Hematopoietic multipotent progenitor cell treated with erythropoietin and hydrocortisone succinate and interleukin-3 and kit ligand, for 4 days (in vitro differentiated cells): ENCODE results near the gene FOXL3.

Experiments used
- DNase-seq: peaks from one replicate; pipeline ENCODE4 v3.0.0-alpha.2; 2015

Gene FOXL3

GRCh38 chr7:304574-305409 lies 14.8 kb downstream of the FOXL3 start:
- no peak for DNase-seq

GRCh38 chr7:305410-306151 lies 15.6 kb downstream of the FOXL3 start:
- DNase-seq, result no peak

DNA sequence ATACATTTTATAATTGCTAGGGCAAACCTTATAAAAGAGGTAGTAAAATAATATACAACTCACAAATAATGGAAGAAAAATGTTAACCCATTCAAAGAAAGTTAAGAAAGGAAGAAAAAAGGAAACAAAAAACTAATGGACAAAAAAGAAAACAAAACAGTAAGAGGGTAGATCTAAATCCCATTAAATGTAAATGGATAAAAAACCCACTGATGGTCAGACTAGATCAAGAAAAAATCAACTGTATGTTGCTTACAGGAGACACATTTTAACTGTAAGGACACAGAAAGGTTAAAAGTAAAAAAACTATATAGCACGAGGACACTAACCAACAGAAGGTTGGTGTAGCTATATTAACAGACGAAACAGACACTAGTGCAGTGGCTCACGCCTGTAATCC lies 18.0 kb downstream of the FOXL3 start:
- no peak for DNase-seq

- DNase-seq, result no peak
These were observed 19.7 kb downstream of the FOXL3 start for GRCh38 chr7:309586-310228.

- no peak for DNase-seq
These were observed 21.2 kb downstream of the FOXL3 start for GRCh38 chr7:311131-311680.

DNA sequence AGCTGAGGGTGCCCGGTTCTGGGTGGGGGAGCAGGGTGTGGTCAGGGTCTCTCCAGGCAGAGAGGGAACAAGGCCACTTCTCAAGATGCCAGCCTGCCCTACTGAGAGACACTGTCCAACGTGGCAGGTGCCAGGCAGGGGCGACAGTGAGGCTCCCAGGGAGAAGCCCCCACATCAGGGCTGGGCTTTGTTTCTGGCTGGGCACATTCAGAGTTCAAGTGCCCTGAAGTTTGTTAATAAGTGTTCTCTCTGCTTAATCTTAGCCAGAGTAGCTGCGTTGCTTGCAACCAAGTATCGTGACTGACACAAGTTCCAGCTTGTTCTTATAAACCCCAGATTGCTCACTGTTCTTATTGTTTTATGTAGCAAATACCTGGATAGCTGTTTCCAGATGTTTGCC lies 21.8 kb downstream of the FOXL3 start:
- no peak for DNase-seq

DNA sequence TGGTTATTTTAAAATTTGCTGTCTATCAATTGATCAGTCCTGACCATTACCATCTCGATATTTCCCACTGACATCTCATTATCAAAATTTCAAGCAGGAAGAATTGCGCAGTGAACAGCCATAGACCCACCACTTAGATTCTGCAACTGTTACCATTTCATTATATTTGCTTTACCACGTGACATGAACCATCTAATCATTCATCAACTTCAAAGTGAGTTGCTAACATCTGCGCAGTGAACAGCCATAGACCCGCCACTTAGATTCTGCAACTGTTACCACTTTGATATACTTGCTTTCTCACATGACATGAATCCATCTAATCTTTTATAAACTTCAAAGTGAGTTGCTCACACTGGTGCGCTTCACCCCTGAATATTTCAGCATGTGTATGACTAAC lies 22.5 kb downstream of the FOXL3 start:
- no peak for DNase-seq

DNA sequence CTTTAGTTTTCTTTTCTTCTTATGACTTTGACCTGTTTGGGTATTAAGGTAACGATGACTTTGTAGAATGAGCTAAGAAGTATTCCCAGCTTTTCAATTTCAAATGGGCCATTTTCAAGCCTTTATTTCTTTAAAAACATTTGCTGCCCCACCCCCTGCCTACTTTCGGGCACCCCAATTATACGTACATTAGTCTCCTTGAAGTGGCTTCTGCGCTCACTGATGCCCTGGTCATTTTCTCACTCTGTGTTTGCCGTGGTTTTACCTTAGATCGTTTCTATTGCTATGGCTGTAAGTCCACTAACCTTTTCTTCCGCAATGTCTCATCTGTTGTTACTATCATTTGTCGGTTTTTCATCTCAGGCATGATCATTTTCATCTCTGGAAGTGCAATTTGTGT lies 24.9 kb downstream of the FOXL3 start:
- DNase-seq, result no peak

DNA sequence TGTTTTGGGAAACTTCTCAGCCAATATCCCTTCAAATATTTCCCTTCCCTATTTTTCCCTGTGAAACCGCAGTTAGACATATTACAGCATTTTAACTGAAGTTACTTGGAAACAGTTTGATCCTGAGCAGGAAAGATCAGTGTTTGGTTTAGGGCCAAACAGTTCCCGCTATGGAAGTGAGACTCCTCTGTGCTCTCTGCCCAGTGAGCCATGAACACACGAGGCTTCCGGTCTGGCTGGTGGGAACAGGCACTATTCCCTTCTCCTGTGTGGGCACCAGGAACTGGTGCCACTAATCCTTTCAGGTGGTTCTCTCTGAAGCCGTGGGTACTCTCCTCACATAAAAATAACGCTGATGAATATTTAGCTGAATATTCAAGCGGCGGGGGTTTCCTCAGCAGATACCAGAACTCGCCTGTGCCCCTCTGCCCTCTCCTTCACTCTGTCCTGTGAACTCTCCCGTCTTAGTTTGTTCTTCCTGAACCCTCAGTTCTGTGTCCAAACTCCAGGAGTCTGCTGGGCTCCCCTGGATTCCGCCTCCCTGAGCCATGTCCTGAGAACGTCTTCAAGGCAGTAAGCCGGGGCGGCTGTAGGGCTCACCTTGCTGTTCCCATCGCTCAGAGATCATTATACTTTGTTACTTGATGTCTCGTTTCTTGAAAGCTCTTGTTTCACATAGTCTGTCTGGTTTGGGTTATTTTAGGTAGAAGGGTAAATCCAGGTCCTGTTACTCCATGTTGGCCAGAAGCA lies 25.7 kb downstream of the FOXL3 start:
- no peak for DNase-seq

DNA sequence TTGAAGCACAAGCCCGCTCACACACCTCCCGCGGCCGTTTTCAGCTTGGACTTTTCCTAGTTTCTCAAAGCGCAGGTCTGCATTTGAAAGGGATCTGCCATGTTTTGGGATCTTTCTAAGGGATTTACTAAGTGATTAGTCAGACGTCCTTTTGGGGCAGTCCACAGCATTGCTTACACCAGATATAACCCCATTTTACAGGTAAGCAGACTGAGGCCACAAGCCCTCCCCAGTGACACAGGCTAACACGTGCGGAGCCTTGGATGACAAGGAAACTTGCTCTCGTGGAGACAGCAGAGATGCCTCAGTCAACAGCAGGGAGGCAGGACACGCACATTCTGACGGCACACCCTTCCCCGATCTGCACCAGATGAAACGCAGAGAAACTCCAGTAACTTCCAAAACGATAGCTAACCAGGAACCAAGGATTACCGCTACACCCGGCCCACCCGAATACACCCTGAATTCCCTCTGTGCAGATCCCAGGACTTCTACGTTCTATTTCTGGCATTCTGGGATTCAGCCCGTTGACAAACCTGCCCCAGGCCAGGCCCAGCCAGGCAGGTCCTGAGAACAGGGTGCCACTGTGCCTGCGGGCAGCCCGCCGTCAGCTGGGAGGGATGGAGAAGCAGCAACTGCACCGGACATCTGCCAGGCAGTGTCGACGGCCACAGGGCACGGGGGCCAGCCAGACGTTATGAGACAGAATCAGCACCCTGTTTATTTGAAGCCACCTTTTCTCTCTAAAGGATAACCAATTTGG lies 27.9 kb downstream of the FOXL3 start:
- DNase-seq, result no peak

DNA sequence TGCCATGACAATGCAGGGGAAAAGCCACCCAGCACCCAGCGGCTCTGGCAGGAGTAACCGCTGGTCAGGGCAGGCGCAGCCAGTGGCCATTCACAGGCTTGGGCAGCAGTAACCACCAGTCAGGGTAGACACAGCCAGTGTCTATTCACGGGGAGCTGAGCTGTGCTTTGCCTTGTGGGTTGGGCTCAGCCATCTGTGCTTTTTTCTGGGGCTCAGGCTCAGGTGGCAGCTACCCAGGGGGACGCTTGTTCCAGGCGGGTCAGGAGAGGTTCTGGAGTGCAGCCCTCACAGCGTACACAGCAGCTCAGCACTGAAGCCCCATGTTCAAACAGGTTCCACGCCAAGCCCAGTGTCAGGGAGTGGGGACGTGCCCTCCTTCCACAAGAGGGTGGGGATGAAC lies 28.5 kb downstream of the FOXL3 start:
- DNase-seq, result no peak

- no peak for DNase-seq
These were observed 29.1 kb downstream of the FOXL3 start for GRCh38 chr7:318878-319661.

DNA sequence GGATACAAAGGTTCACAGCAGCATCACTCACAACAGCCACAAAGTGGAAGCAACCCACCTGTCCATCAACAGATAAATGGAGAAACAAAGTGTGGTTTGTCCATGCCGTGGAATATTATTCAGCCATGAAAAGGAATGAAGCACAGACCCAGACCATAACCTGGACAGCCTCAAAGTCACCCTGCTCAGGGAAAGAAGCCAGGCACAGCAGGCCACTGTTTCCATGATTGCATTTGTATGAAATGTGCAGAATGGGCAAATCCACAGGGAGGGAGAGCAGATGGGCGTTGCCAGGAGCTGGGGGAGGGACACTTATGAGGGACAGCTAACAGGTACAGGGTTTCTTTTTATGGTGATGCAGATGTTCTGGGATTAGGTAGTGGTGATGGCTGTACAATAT lies 30.3 kb downstream of the FOXL3 start:
- DNase-seq, result no peak

DNA sequence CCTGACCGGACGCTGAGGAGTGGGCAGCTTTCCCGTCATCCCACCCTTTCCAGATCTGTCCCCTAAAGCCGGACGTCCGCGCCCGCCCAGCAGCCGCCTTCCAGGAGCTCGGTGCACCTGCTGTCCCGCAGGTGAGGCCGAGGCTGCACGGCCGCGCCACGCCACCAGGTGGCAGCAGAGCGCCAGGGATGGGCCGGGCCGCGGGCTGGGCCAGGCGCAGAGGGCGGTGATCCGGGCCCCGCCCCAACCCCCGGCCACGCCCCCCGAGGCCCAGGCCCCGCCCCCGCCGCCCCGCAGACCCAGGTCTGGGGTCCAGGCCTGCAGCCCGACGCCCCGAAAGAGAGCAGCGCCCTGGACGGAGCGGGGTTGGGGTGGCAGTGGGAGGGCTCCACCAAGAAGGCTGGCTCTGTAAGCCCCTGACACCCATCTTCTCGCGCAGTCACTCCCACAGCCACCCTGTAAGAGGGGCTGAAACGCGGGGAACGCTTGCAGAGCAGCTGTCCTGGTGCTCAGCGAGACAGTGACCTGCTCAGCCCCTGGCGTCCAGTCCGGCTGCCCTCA lies 32.2 kb downstream of the FOXL3 start:
- DNase-seq, result peak; percentile 63

- DNase-seq, result no peak
These were observed 32.7 kb downstream of the FOXL3 start for GRCh38 chr7:322708-323111.

GRCh38 chr7:323410-323809 lies 33.4 kb downstream of the FOXL3 start:
- no peak for DNase-seq

DNA sequence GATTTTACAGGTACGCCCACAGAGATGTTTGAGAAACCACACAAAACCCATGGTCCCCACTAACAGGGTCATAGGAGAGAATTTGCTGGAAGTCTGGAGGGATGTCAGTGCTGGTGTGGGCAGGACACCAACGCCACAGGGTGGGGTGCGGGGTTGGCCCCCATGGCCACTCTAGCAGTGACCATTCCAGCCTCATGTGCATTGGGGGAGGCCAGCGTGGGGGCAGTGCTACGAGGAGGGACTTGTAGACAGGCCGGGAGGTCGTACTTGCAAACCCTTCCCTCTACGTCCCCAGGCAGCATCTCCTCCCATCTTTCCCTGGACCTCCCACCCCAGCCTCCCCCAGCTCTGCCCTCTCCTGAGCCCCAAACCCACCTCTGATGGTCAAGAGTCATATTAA lies 34.0 kb downstream of the FOXL3 start:
- no peak for DNase-seq

GRCh38 chr7:325051-325798 lies 35.3 kb downstream of the FOXL3 start:
- DNase-seq, result no peak

GRCh38 chr7:325811-326210 lies 35.8 kb downstream of the FOXL3 start:
- no peak for DNase-seq

DNA sequence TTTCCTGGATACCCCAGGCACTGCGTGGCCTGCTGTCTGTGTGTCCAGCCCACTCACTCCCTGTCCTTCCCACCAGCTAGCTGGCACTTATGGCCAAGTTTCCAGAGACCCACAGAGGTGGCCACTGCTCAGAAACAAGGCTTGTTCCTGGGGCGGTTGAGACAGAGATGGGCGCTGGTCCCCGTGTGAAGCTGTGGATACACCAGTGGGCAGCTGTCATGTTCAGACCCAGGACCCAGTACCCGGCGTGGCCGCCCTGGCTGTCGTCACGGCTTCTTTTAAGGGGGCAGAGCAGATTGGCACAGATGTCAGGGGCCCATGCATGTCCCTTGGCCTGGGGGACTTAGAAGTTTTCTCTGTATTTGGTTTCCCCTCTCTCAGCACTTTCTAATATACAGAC lies 36.3 kb downstream of the FOXL3 start:
- no peak for DNase-seq
